ENCODE results near the gene TUBGCP6.

TUBGCP6 gene

GRCh38 chr22:50226875-50227165 lies 18.0 kb downstream of the TUBGCP6 start:
- Histone ChIP-seq H3K4me1 (ENCODE audit: insufficient read depth, low read length) (no peaks in the 10 kb centered on the region), H3K27me3 (ENCODE audit: control insufficient read depth in 1 of 2, insufficient read depth in 2 of 2, low read length in 2 of 2) (no peaks in the 10 kb centered on the region), H3K27ac (ENCODE audit: low read depth, low read length) (no peak overlapping the region), H3K9me3 (ENCODE audit: low read length) (no peaks in the 10 kb centered on the region), H3K4me3 (ENCODE audit: low read depth in 1 of 2, low read length in 2 of 2) (no peak overlapping the region), H3K9ac (ENCODE audit: low read length) (no peak overlapping the region), H3K36me3 (ENCODE audit: insufficient read depth, low read length) (peaks cover 54% of the 10 kb centered on the region)

- Histone ChIP-seq H3K27me3 (ENCODE audit: control insufficient read depth in 1 of 2, insufficient read depth in 2 of 2, low read length in 2 of 2) (no peaks in the 10 kb centered on the region), H3K36me3 (ENCODE audit: insufficient read depth, low read length) (peaks cover 59% of the 10 kb centered on the region), H3K4me1 (ENCODE audit: insufficient read depth, low read length) (no peaks in the 10 kb centered on the region), H3K4me3 (ENCODE audit: low read depth in 1 of 2, low read length in 2 of 2) (no peak overlapping the region), H3K9ac (ENCODE audit: low read length) (no peak overlapping the region), H3K9me3 (ENCODE audit: low read length) (no peaks in the 10 kb centered on the region), H3K27ac (ENCODE audit: low read depth, low read length) (no peak overlapping the region)
Observed at GRCh38 chr22:50226063-50226874, 18.6 kb downstream of the TUBGCP6 start.

- Histone ChIP-seq H3K4me1 (ENCODE audit: insufficient read depth, low read length) (no peaks in the 10 kb centered on the region), H3K9ac (ENCODE audit: low read length) (no peak overlapping the region), H3K36me3 (ENCODE audit: insufficient read depth, low read length) (peaks cover 68% of the 10 kb centered on the region), H3K27ac (ENCODE audit: low read depth, low read length) (no peak overlapping the region), H3K9me3 (ENCODE audit: low read length) (no peaks in the 10 kb centered on the region), H3K27me3 (ENCODE audit: control insufficient read depth in 1 of 2, insufficient read depth in 2 of 2, low read length in 2 of 2) (no peaks in the 10 kb centered on the region), H3K4me3 (ENCODE audit: low read depth in 1 of 2, low read length in 2 of 2) (no peak overlapping the region)
Observed at GRCh38 chr22:50225200-50225969, 19.4 kb downstream of the TUBGCP6 start.

- Histone ChIP-seq H3K9me3 (ENCODE audit: low read length) (no peaks in the 10 kb centered on the region), H3K27ac (ENCODE audit: low read depth, low read length) (no peak overlapping the region), H3K9ac (ENCODE audit: low read length) (no peak overlapping the region), H3K36me3 (ENCODE audit: insufficient read depth, low read length) (peaks cover 63% of the 10 kb centered on the region), H3K4me1 (ENCODE audit: insufficient read depth, low read length) (no peaks in the 10 kb centered on the region), H3K27me3 (ENCODE audit: control insufficient read depth in 1 of 2, insufficient read depth in 2 of 2, low read length in 2 of 2) (no peaks in the 10 kb centered on the region), H3K4me3 (ENCODE audit: low read depth in 1 of 2, low read length in 2 of 2) (no peak overlapping the region)
Observed at GRCh38 chr22:50224071-50224470, 20.8 kb downstream of the TUBGCP6 start.

- no peak overlapping the region for H3K27ac ChIP-seq (ENCODE audit: low read depth, low read length)
Observed at GRCh38 chr22:50222508-50222907, 22.3 kb downstream of the TUBGCP6 start.

GRCh38 chr22:50221410-50222300 lies 23.2 kb downstream of the TUBGCP6 start:
- Histone ChIP-seq H3K36me3 (ENCODE audit: insufficient read depth, low read length) (peaks cover 76% of the 10 kb centered on the region), H3K4me3 (ENCODE audit: low read depth in 1 of 2, low read length in 2 of 2) (no peak overlapping the region), H3K4me1 (ENCODE audit: insufficient read depth, low read length) (no peaks in the 10 kb centered on the region), H3K27me3 (ENCODE audit: control insufficient read depth in 1 of 2, insufficient read depth in 2 of 2, low read length in 2 of 2) (no peaks in the 10 kb centered on the region), H3K27ac (ENCODE audit: low read depth, low read length) (no peak overlapping the region), H3K9ac (ENCODE audit: low read length) (no peak overlapping the region), H3K9me3 (ENCODE audit: low read length) (no peaks in the 10 kb centered on the region)

More at GRCh38 chr22:50222508-50222907, 22.3 kb downstream of the TUBGCP6 start:
- no peaks in the 10 kb centered on the region for H3K9me3 ChIP-seq (ENCODE audit: low read length)
- peaks cover 75% of the 10 kb centered on the region for H3K36me3 ChIP-seq (ENCODE audit: insufficient read depth, low read length)
- no peak overlapping the region for H3K9ac ChIP-seq (ENCODE audit: low read length)
- H3K4me1 ChIP-seq (ENCODE audit: insufficient read depth, low read length): no peaks in the 10 kb centered on the region
- H3K27me3 ChIP-seq (ENCODE audit: control insufficient read depth in 1 of 2, insufficient read depth in 2 of 2, low read length in 2 of 2): no peaks in the 10 kb centered on the region
- no peak overlapping the region for H3K4me3 ChIP-seq (ENCODE audit: low read depth in 1 of 2, low read length in 2 of 2)

GRCh38 chr22:50220603-50221409 lies 24.0 kb downstream of the TUBGCP6 start:
- Histone ChIP-seq H3K9ac (ENCODE audit: low read length) (no peak overlapping the region), H3K4me1 (ENCODE audit: insufficient read depth, low read length) (no peaks in the 10 kb centered on the region), H3K27ac (ENCODE audit: low read depth, low read length) (no peak overlapping the region), H3K27me3 (ENCODE audit: control insufficient read depth in 1 of 2, insufficient read depth in 2 of 2, low read length in 2 of 2) (no peaks in the 10 kb centered on the region), H3K9me3 (ENCODE audit: low read length) (no peaks in the 10 kb centered on the region), H3K4me3 (ENCODE audit: low read depth in 1 of 2, low read length in 2 of 2) (no peak overlapping the region), H3K36me3 (ENCODE audit: insufficient read depth, low read length) (peaks cover 78% of the 10 kb centered on the region)

GRCh38 chr22:50219800-50220602 lies 24.8 kb downstream of the TUBGCP6 start:
- H3K27ac ChIP-seq (ENCODE audit: low read depth, low read length): no peak overlapping the region
- no peaks in the 10 kb centered on the region for H3K27me3 ChIP-seq (ENCODE audit: control insufficient read depth in 1 of 2, insufficient read depth in 2 of 2, low read length in 2 of 2)
- peaks cover 76% of the 10 kb centered on the region for H3K36me3 ChIP-seq (ENCODE audit: insufficient read depth, low read length)
- H3K9me3 ChIP-seq (ENCODE audit: low read length): no peaks in the 10 kb centered on the region
- H3K4me1 ChIP-seq (ENCODE audit: insufficient read depth, low read length): no peaks in the 10 kb centered on the region
- H3K4me3 ChIP-seq (ENCODE audit: low read depth in 1 of 2, low read length in 2 of 2): peak overlapping the region in 1 of 2 donors; percentile 20
- no peak overlapping the region for H3K9ac ChIP-seq (ENCODE audit: low read length)

GRCh38 chr22:50218996-50219727 lies 25.7 kb downstream of the TUBGCP6 start:
- Histone ChIP-seq H3K4me1 (ENCODE audit: insufficient read depth, low read length) (no peaks in the 10 kb centered on the region), H3K4me3 (ENCODE audit: low read depth in 1 of 2, low read length in 2 of 2) (no peak overlapping the region), H3K9me3 (ENCODE audit: low read length) (no peaks in the 10 kb centered on the region), H3K27ac (ENCODE audit: low read depth, low read length) (no peak overlapping the region), H3K36me3 (ENCODE audit: insufficient read depth, low read length) (peaks cover 74% of the 10 kb centered on the region), H3K9ac (ENCODE audit: low read length) (no peak overlapping the region), H3K27me3 (ENCODE audit: control insufficient read depth in 1 of 2, insufficient read depth in 2 of 2, low read length in 2 of 2) (no peaks in the 10 kb centered on the region)
